ENCODE results near the gene TBC1D22A.

- no peak for TF ChIP-seq CTCF (IDR thresholded peaks at IDR 0.05)
- TF ChIP-seq POLR2A (IDR thresholded peaks at IDR 0.05): no peak
Observed at GRCh38 chr22:47043835-47044721, 281.6 kb downstream of the TBC1D22A start.

Data from right lobe of liver (tissue), 4 donors.